Activated naive CD4-positive, alpha-beta T cell treated with anti-CD3 and anti-CD28 coated beads, Interleukin-2, amount 50 U/mL, for 24 hours (primary cell): ENCODE measurements around the gene CEP76.
A peak's percentile ranks its signal among the peaks of the same experiment; 100 is the strongest.

ENCODE experiments used
- H3K27ac Mint-ChIP-seq: one replicate; pipeline ENCODE4 v1.8.0; 2021; ENCODE audit warnings: mild to moderate bottlenecking, mixed read lengths
- H3K27me3 Mint-ChIP-seq: one replicate; pipeline ENCODE4 v1.8.0; 2021; ENCODE audit warnings: mixed read lengths
- H3K36me3 Mint-ChIP-seq: one replicate; pipeline ENCODE4 v1.8.0; 2021; ENCODE audit warnings: mixed read lengths
- H3K4me1 Mint-ChIP-seq: one replicate; pipeline ENCODE4 v1.8.0; 2021; ENCODE audit warnings: mixed read lengths
- H3K4me3 Mint-ChIP-seq: one replicate; pipeline ENCODE4 v1.8.0; 2021; ENCODE audit warnings: mild to moderate bottlenecking, mixed read lengths
- H3K9me3 Mint-ChIP-seq: one replicate; pipeline ENCODE4 v1.8.0; 2021; ENCODE audit warnings: mixed read lengths

Gene CEP76

GRCh38 chr18:12702221-12703095 lies at the start of gene CEP76, which contains the start of gene PSMG2:
CEP76 (minus strand) TSS chr18:12702723; CDS start chr18:12702548, 175 bp downstream.
PSMG2 (plus strand) TSS chr18:12703042; CDS start chr18:12703108, 66 bp downstream.
- no peaks in the 10 kb centered on the region for H3K9me3 Mint-ChIP-seq
- H3K27me3 Mint-ChIP-seq: no peaks in the 10 kb centered on the region
- peaks cover 7% of the 10 kb centered on the region for H3K36me3 Mint-ChIP-seq
- peak within 1 kb of the TSS; percentile 99 for H3K4me3 Mint-ChIP-seq
- H3K27ac Mint-ChIP-seq: peak within 1 kb of the TSS; percentile 99
- peaks cover 52% of the 10 kb centered on the region for H3K4me1 Mint-ChIP-seq

- Mint-ChIP-seq H3K27me3 (no peaks in the 10 kb centered on the region), H3K4me1 (peaks cover 18% of the 10 kb centered on the region), H3K4me3 (no peak overlapping the region), H3K9me3 (no peaks in the 10 kb centered on the region), H3K36me3 (no peaks in the 10 kb centered on the region), H3K27ac (no peak overlapping the region)
Observed at GRCh38 chr18:12751891-12752290, 49.4 kb upstream of the CEP76 start.

GRCh38 chr18:12751503-12751884 lies 49.0 kb upstream of the CEP76 start:
- no peaks in the 10 kb centered on the region for H3K27me3 Mint-ChIP-seq
- no peaks in the 10 kb centered on the region for H3K9me3 Mint-ChIP-seq
- no peaks in the 10 kb centered on the region for H3K36me3 Mint-ChIP-seq
- peaks cover 18% of the 10 kb centered on the region for H3K4me1 Mint-ChIP-seq
- H3K4me3 Mint-ChIP-seq: no peak overlapping the region
- H3K27ac Mint-ChIP-seq: no peak overlapping the region

- Mint-ChIP-seq H3K27me3 (no peaks in the 10 kb centered on the region), H3K4me3 (no peak overlapping the region), H3K27ac (no peak overlapping the region), H3K36me3 (no peaks in the 10 kb centered on the region), H3K9me3 (no peaks in the 10 kb centered on the region), H3K4me1 (peaks cover 18% of the 10 kb centered on the region)
Observed at GRCh38 chr18:12750715-12751502, 48.4 kb upstream of the CEP76 start.

- H3K4me1 Mint-ChIP-seq: peaks cover 18% of the 10 kb centered on the region
- H3K36me3 Mint-ChIP-seq: no peaks in the 10 kb centered on the region
- H3K9me3 Mint-ChIP-seq: no peaks in the 10 kb centered on the region
- H3K27ac Mint-ChIP-seq: no peak overlapping the region
- no peaks in the 10 kb centered on the region for H3K27me3 Mint-ChIP-seq
- H3K4me3 Mint-ChIP-seq: peak overlapping the region; percentile 12
Observed at GRCh38 chr18:12750076-12750714, 47.7 kb upstream of the CEP76 start.

GRCh38 chr18:12749121-12749520 lies 46.6 kb upstream of the CEP76 start:
- H3K27ac Mint-ChIP-seq: no peak overlapping the region

GRCh38 chr18:12748671-12749070 lies 46.1 kb upstream of the CEP76 start:
- H3K27ac Mint-ChIP-seq: no peak overlapping the region
- H3K9me3 Mint-ChIP-seq: no peaks in the 10 kb centered on the region
- no peaks in the 10 kb centered on the region for H3K36me3 Mint-ChIP-seq

More at GRCh38 chr18:12749121-12749520, 46.6 kb upstream of the CEP76 start:
- H3K4me3 Mint-ChIP-seq: no peak overlapping the region
- peaks cover 18% of the 10 kb centered on the region for H3K4me1 Mint-ChIP-seq
- no peaks in the 10 kb centered on the region for H3K36me3 Mint-ChIP-seq
- no peaks in the 10 kb centered on the region for H3K27me3 Mint-ChIP-seq
- no peaks in the 10 kb centered on the region for H3K9me3 Mint-ChIP-seq

GRCh38 chr18:12747530-12748315 lies 45.2 kb upstream of the CEP76 start:
- Mint-ChIP-seq H3K27me3 (no peaks in the 10 kb centered on the region), H3K27ac (no peak overlapping the region), H3K36me3 (no peaks in the 10 kb centered on the region), H3K4me1 (peaks cover 18% of the 10 kb centered on the region), H3K9me3 (no peaks in the 10 kb centered on the region), H3K4me3 (no peak overlapping the region)

More at GRCh38 chr18:12748671-12749070, 46.1 kb upstream of the CEP76 start:
- Mint-ChIP-seq H3K4me1 (peaks cover 18% of the 10 kb centered on the region), H3K27me3 (no peaks in the 10 kb centered on the region), H3K4me3 (no peak overlapping the region)

- no peak overlapping the region for H3K27ac Mint-ChIP-seq
- H3K9me3 Mint-ChIP-seq: no peaks in the 10 kb centered on the region
- no peaks in the 10 kb centered on the region for H3K27me3 Mint-ChIP-seq
- H3K4me3 Mint-ChIP-seq: no peak overlapping the region
- H3K4me1 Mint-ChIP-seq: peaks cover 12% of the 10 kb centered on the region
- no peaks in the 10 kb centered on the region for H3K36me3 Mint-ChIP-seq
Observed at GRCh38 chr18:12745095-12745795, 42.7 kb upstream of the CEP76 start.

- Mint-ChIP-seq H3K9me3 (no peaks in the 10 kb centered on the region), H3K27me3 (no peaks in the 10 kb centered on the region), H3K4me1 (peaks cover 1% of the 10 kb centered on the region), H3K4me3 (no peak overlapping the region), H3K36me3 (no peaks in the 10 kb centered on the region), H3K27ac (no peak overlapping the region)
Observed at GRCh38 chr18:12744103-12744502, 41.6 kb upstream of the CEP76 start.

GRCh38 chr18:12742453-12742852 lies 39.9 kb upstream of the CEP76 start:
- H3K36me3 Mint-ChIP-seq: no peaks in the 10 kb centered on the region
- no peaks in the 10 kb centered on the region for H3K27me3 Mint-ChIP-seq
- H3K4me3 Mint-ChIP-seq: no peak overlapping the region
- no peaks in the 10 kb centered on the region for H3K9me3 Mint-ChIP-seq
- H3K27ac Mint-ChIP-seq: no peak overlapping the region
- no peaks in the 10 kb centered on the region for H3K4me1 Mint-ChIP-seq

- Mint-ChIP-seq H3K27me3 (no peaks in the 10 kb centered on the region), H3K4me1 (no peaks in the 10 kb centered on the region), H3K36me3 (no peaks in the 10 kb centered on the region), H3K27ac (no peak overlapping the region), H3K9me3 (no peaks in the 10 kb centered on the region), H3K4me3 (no peak overlapping the region)
Observed at GRCh38 chr18:12741351-12741750, 38.8 kb upstream of the CEP76 start.

GRCh38 chr18:12737243-12737902 lies 34.9 kb upstream of the CEP76 start:
- Mint-ChIP-seq H3K4me3 (no peak overlapping the region), H3K9me3 (no peaks in the 10 kb centered on the region), H3K27me3 (no peaks in the 10 kb centered on the region), H3K36me3 (no peaks in the 10 kb centered on the region), H3K4me1 (no peaks in the 10 kb centered on the region), H3K27ac (no peak overlapping the region)
